Stimulated activated CD4-positive, alpha-beta T cell treated with anti-CD3 and anti-CD28 coated beads, TNF-alpha, amount 100 ng/mL, for 1 hour (primary cell): Measurements from ENCODE around the gene IRF2.

Experiments
- DNase-seq, 3 donors: peaks; one replicate each; pipeline ENCODE4 v3.0.0-alpha.2; 2020; ENCODE audit warnings: low read depth in 3 of 3, low spot score in 1 of 3

Gene IRF2

GRCh38 chr4:184409911-184410692, 64.2 kb downstream of the IRF2 start:
- peak in 2 of 3 donors; percentile 9 to 20 for DNase-seq

GRCh38 chr4:184409502-184409901, 64.8 kb downstream of the IRF2 start:
- no peak for DNase-seq

GRCh38 chr4:184408684-184409081, 65.7 kb downstream of the IRF2 start:
- no peak for DNase-seq

- DNase-seq, result no peak
These were observed 66.2 kb downstream of the IRF2 start for GRCh38 chr4:184408021-184408683.

GRCh38 chr4:184406958-184407391, 67.4 kb downstream of the IRF2 start:
- DNase-seq, result no peak

- DNase-seq, result no peak
These were observed 70.3 kb downstream of the IRF2 start for GRCh38 chr4:184404047-184404446.

GRCh38 chr4:184403384-184403781, 71.0 kb downstream of the IRF2 start:
- no peak for DNase-seq

- no peak for DNase-seq
These were observed 71.5 kb downstream of the IRF2 start for GRCh38 chr4:184402740-184403383.

- no peak for DNase-seq
These were observed 72.1 kb downstream of the IRF2 start for GRCh38 chr4:184402239-184402638.

- no peak for DNase-seq
These were observed 72.8 kb downstream of the IRF2 start for GRCh38 chr4:184401397-184402171.

- DNase-seq, result no peak
These were observed 73.5 kb downstream of the IRF2 start for GRCh38 chr4:184400891-184401290.

- no peak for DNase-seq
These were observed 73.9 kb downstream of the IRF2 start for GRCh38 chr4:184400375-184400870.

GRCh38 chr4:184399512-184399908, 74.8 kb downstream of the IRF2 start:
- no peak for DNase-seq

- no peak for DNase-seq
These were observed 75.4 kb downstream of the IRF2 start for GRCh38 chr4:184398741-184399511.

- no peak for DNase-seq
These were observed 76.7 kb downstream of the IRF2 start for GRCh38 chr4:184397516-184398163.

GRCh38 chr4:184396570-184397515, 77.5 kb downstream of the IRF2 start:
- no peak for DNase-seq

GRCh38 chr4:184395971-184396391, 78.4 kb downstream of the IRF2 start:
- DNase-seq, result no peak

GRCh38 chr4:184395451-184395917, 78.9 kb downstream of the IRF2 start:
- no peak for DNase-seq
